H1 (cell line): ENCODE measurements around the gene RAB3IL1. TPM values are rescaled to one million over a fixed set of nuclear protein-coding genes. Genes with fewer than 3 reads are reported as not detected.

Source experiments
- CTCF ChIA-PET: fragments of 300-600 bp; sonication (Branson Sonifier 250); formaldehyde crosslinking; loops from one replicate; lab custom pipeline; 2021; ENCODE audit not compliant: partially characterized antibody; lab: Charles Lee
- POLR2A ChIA-PET: fragments of 300-600 bp; sonication (Branson Sonifier 250); formaldehyde crosslinking; loops from one replicate; lab custom pipeline; 2021; ENCODE audit warnings: inconsistent platforms; ENCODE audit not compliant: partially characterized antibody; lab: Charles Lee
- DNase-seq, 2 experiments: peaks; one replicate each; pipeline versions ENCODE4 v3.0.0 to v3.0.0-alpha.2; 2010 to 2022; ENCODE audit warnings: low spot score in 2 of 2, low read depth in 1 of 2, mixed read lengths in 1 of 2
- FAIRE-seq: peaks from 2 replicates; lab custom pipeline; 2011; peaks lifted over from hg19 to GRCh38; lab: Jason Lieb, UNC
- H2AFZ ChIP-seq: 2 replicates; pipeline ENCODE4 v1.8.1; 2012; ENCODE audit warnings: low read length, inconsistent platforms
- H2AK5ac ChIP-seq: 2 replicates; pipeline ENCODE4 v1.6.1; 2013; ENCODE audit warnings: low read depth, low read length
- H2BK120ac ChIP-seq: replicated peaks from 2 replicates; pipeline ENCODE3; 2013; ENCODE audit warnings: low read depth, low read length, inconsistent platforms
- H2BK12ac ChIP-seq: 2 replicates; pipeline ENCODE4 v1.6.1; 2013; ENCODE audit warnings: low read depth, low read length
- H2BK15ac ChIP-seq: 2 replicates; pipeline ENCODE4 v1.6.1; 2013; ENCODE audit warnings: low read length
- H2BK20ac ChIP-seq: 2 replicates; pipeline ENCODE4 v1.6.1; 2013; ENCODE audit warnings: low read length
- H2BK5ac ChIP-seq: 2 replicates; pipeline ENCODE4 v1.6.1; 2013; ENCODE audit warnings: low read depth, low read length
- H3K14ac ChIP-seq: 2 replicates; pipeline ENCODE4 v1.6.1; 2013; ENCODE audit warnings: inconsistent platforms; ENCODE audit not compliant: insufficient read length
- H3K18ac ChIP-seq: 2 replicates; pipeline ENCODE4 v1.6.1; 2013; ENCODE audit warnings: low read length; ENCODE audit errors: extremely low read depth
- H3K23ac ChIP-seq: 2 replicates; pipeline ENCODE4 v1.6.1; 2013; ENCODE audit warnings: inconsistent platforms; ENCODE audit not compliant: insufficient read length
- H3K23me2 ChIP-seq: 2 replicates; pipeline ENCODE4 v1.6.1; 2013; ENCODE audit warnings: low read depth, low read length
- H3K27ac ChIP-seq: 2 replicates; pipeline ENCODE4 v1.6.1; 2011; ENCODE audit warnings: low read depth, low read length, inconsistent platforms
- H3K27me3 ChIP-seq, 4 experiments: replicated peaks in 1 of 4; 1 replicate in 1 of 4; 2 replicates in 3 of 4; pipeline versions ENCODE4 v1.6.1 to v1.8.1; 2011 to 2013; ENCODE audit warnings: low read length in 3 of 4, mild to moderate bottlenecking in 3 of 4, inconsistent platforms in 2 of 4, mixed read lengths in 2 of 4, moderate library complexity in 1 of 4; ENCODE audit not compliant: control insufficient read depth in 3 of 4, insufficient read depth in 3 of 4; ENCODE audit errors: extremely low read depth in 1 of 4
- H3K36me3 ChIP-seq, 4 experiments: 2 replicates each; pipeline versions ENCODE4 v1.6.1 to v1.8.1; 2011 to 2013; ENCODE audit warnings: mild to moderate bottlenecking in 4 of 4, low read length in 3 of 4, moderate library complexity in 2 of 4, control low read depth in 1 of 4, inconsistent platforms in 1 of 4; ENCODE audit not compliant: insufficient read depth in 4 of 4, control insufficient read depth in 2 of 4
- H3K4ac ChIP-seq: replicated peaks from 2 replicates; pipeline ENCODE3; 2013; ENCODE audit warnings: low read length, low read depth, mixed read lengths, inconsistent platforms; ENCODE audit not compliant: insufficient read length
- H3K4me1 ChIP-seq, 4 experiments: replicated peaks in 1 of 4; 1 replicate in 1 of 4; 2 replicates in 3 of 4; pipeline versions ENCODE4 v1.6.1 to v1.8.1; 2011 to 2013; ENCODE audit warnings: low read length in 3 of 4, inconsistent platforms in 2 of 4, mixed read lengths in 1 of 4; ENCODE audit not compliant: insufficient read depth in 4 of 4, control insufficient read depth in 3 of 4
- H3K4me2 ChIP-seq, 2 experiments: 2 replicates each; pipeline versions ENCODE4 v1.6.1 to v1.8.1; 2011 to 2013; ENCODE audit warnings: low read depth in 2 of 2, low read length in 2 of 2, control low read depth in 1 of 2, inconsistent platforms in 1 of 2, mild to moderate bottlenecking in 1 of 2; ENCODE audit not compliant: insufficient read depth in 1 of 2
- H3K4me3 ChIP-seq, 4 experiments: fragments of 200-600, 300-600 bp in 1 of 4; sonication (generic), shearing (Covaris generic), sonication (Bioruptor Twin) in 1 of 4; 2 replicates each; pipeline versions ENCODE4 v1.5.1 to v1.8.1; 2011 to 2016; ENCODE audit warnings: low read length in 4 of 4, low read depth in 3 of 4, control low read depth in 2 of 4, inconsistent platforms in 2 of 4, mild to moderate bottlenecking in 2 of 4, mixed read lengths in 1 of 4, moderate library complexity in 1 of 4; ENCODE audit not compliant: insufficient read depth in 2 of 4; ENCODE audit errors: extremely low read depth in 1 of 4
- H3K56ac ChIP-seq: replicated peaks from 2 replicates; pipeline ENCODE3; 2013; ENCODE audit warnings: low read depth, mild to moderate bottlenecking, mixed read lengths, low read length, inconsistent platforms; ENCODE audit not compliant: insufficient read length
- H3K79me1 ChIP-seq: 2 replicates; pipeline ENCODE4 v1.6.1; 2013; ENCODE audit warnings: low read depth, low read length, control low read depth
- H3K79me2 ChIP-seq, 2 experiments: 2 replicates each; pipeline versions ENCODE4 v1.6.1 to v1.8.1; 2012 to 2013; ENCODE audit warnings: low read length in 2 of 2, mild to moderate bottlenecking in 2 of 2, inconsistent platforms in 1 of 2; ENCODE audit not compliant: insufficient read depth in 2 of 2, control insufficient read depth in 1 of 2
- H3K9ac ChIP-seq, 4 experiments: replicated peaks in 1 of 4; 1 replicate in 1 of 4; 2 replicates in 3 of 4; pipeline versions ENCODE4 v1.6.1 to v1.8.1; 2011 to 2013; ENCODE audit warnings: low read depth in 3 of 4, low read length in 3 of 4, control low read depth in 2 of 4, mild to moderate bottlenecking in 2 of 4, moderate library complexity in 2 of 4, inconsistent platforms in 1 of 4; ENCODE audit errors: extremely low read depth in 1 of 4
- H3K9me3 ChIP-seq, 2 experiments: 2 replicates each; pipeline versions ENCODE4 v1.6.1 to v1.8.1; 2012 to 2013; ENCODE audit warnings: mild to moderate bottlenecking in 2 of 2, moderate library complexity in 2 of 2, control low read depth in 1 of 2, inconsistent platforms in 1 of 2, low read depth in 1 of 2, low read length in 1 of 2, mixed read lengths in 1 of 2; ENCODE audit not compliant: insufficient read depth in 2 of 2
- H4K20me1 ChIP-seq, 2 experiments: replicated peaks in 1 of 2; 2 replicates each; pipeline versions ENCODE3 to v1.8.1; 2011 to 2013; ENCODE audit warnings: inconsistent platforms in 2 of 2, low read length in 2 of 2, mild to moderate bottlenecking in 1 of 2; ENCODE audit not compliant: insufficient read depth in 2 of 2, control insufficient read depth in 1 of 2
- H4K5ac ChIP-seq: 2 replicates; pipeline ENCODE4 v1.6.1; 2013; ENCODE audit warnings: low read length, low read depth, mixed read lengths, inconsistent platforms; ENCODE audit not compliant: insufficient read length
- H4K8ac ChIP-seq: 2 replicates; pipeline ENCODE4 v1.8.0; 2013; ENCODE audit warnings: mild to moderate bottlenecking, moderate library complexity, low read length, inconsistent platforms; ENCODE audit not compliant: insufficient read depth; ENCODE audit errors: extremely low read depth
- H4K91ac ChIP-seq: replicated peaks from 2 replicates; pipeline ENCODE3; 2013; ENCODE audit warnings: low read length, mixed read lengths, inconsistent platforms; ENCODE audit not compliant: insufficient read length
- EGR1 ChIP-seq: IDR thresholded peaks from 2 replicates; pipeline ENCODE4 v1.6.1; 2011; ENCODE audit warnings: low read depth, low read length, borderline replicate concordance
- SRF ChIP-seq: IDR thresholded peaks from 2 replicates; pipeline ENCODE4 v1.6.1; 2011; ENCODE audit warnings: mild to moderate bottlenecking, low read depth, low read length, moderate library complexity
- WGBS, 2 experiments: shearing (Covaris generic) in 1 of 2; methylation state at CpG; one replicate each; pipeline versions ENCODE4 v1.1.6 to v1.1.7; 2013 to 2015; ENCODE audit warnings: low lambda C conversion rate in 2 of 2, mixed read lengths in 2 of 2, inconsistent platforms in 1 of 2, low coverage in 1 of 2, missing lambda C conversion rate in 1 of 2; ENCODE audit not compliant: insufficient replicate concordance in 2 of 2, insufficient coverage in 1 of 2, insufficient read length in 1 of 2; ENCODE audit errors: extremely low coverage in 1 of 2, missing lambda C conversion rate in 1 of 2; 5-methylcytosine and 5-hydroxymethylcytosine counted together
- polyA plus RNA-seq, 7 experiments: library from polyadenylated mRNA; depleted of rRNA in 3 of 7; stranded (reverse) in 5 of 7; unstranded in 2 of 7; fragments of >200 nt in 5 of 7; fragments of 200-250 nt in 2 of 7; gene quantifications; 1 replicate in 5 of 7; 2 replicates in 1 of 7; 4 replicates in 1 of 7; pipeline versions ENCODE4 v1.2.1 to v1.2.3, GENCODE V29; 2011 to 2013; ENCODE audit warnings: missing spikeins in 2 of 7, mixed read lengths in 2 of 7
- total RNA-seq: library from RNA; stranded (reverse); fragmentation: NEBNext Ultra II Directional; extraction: Animal tissue kit (Norgen Biotek cat#: 25700); gene quantifications from 2 replicates; pipeline ENCODE4 v1.2.1, GENCODE V29; 2021
- TF ChIP-seq, protein P1 (sequence below), 3 experiments: IDR thresholded peaks; 1 replicate in 2 of 3; 2 replicates in 1 of 3; pipeline versions ENCODE4 v1.5.1 to v1.6.1; 2011; ENCODE audit warnings: low read length in 3 of 3, mild to moderate bottlenecking in 3 of 3, inconsistent platforms in 2 of 3, low read depth in 1 of 3, moderate library complexity in 1 of 3; ENCODE audit not compliant: insufficient read depth in 1 of 3; ENCODE audit errors: control extremely low read depth in 1 of 3

Gene RAB3IL1
- total and polyA plus RNA-seq, 2 of the 8 experiments (the other 6 are each of a cell fraction or from before 2014, with no cell fraction given), result 6.8 to 7.9 TPM

GRCh38 chr11:61959114-61959513 lies 41.7 kb upstream of the RAB3IL1 start:
- no peak overlapping the region for H2AK5ac ChIP-seq
- no peak overlapping the region for H3K14ac ChIP-seq
- H3K9ac ChIP-seq, result no peak overlapping the region; a peak in 1 of 7 replicates
- H3K56ac ChIP-seq, result no peak overlapping the region
- H4K5ac ChIP-seq, result no peak overlapping the region
- H2BK120ac ChIP-seq, result no peak overlapping the region
- no peak overlapping the region for H3K27ac ChIP-seq
- H3K79me2 ChIP-seq, result no peaks in the 10 kb centered on the region
- H2BK20ac ChIP-seq, result no peak overlapping the region
- no peak overlapping the region for H3K18ac ChIP-seq
- peaks cover 0 to 4% (median 3%) of the 10 kb centered on the region in 4 experiments; a peak in 5 of 7 replicates for H3K4me1 ChIP-seq
- no peak overlapping the region for H4K8ac ChIP-seq
- no peak overlapping the region for H3K4me2 ChIP-seq
- no peak overlapping the region for H3K4me3 ChIP-seq
- DNase-seq, result no peak
- no peak overlapping the region for H4K91ac ChIP-seq
- peaks cover 0 to 8% (median 2%) of the 10 kb centered on the region in 4 experiments; a peak in 4 of 7 replicates for H3K27me3 ChIP-seq
- H3K23ac ChIP-seq, result no peak overlapping the region
- H3K23me2 ChIP-seq, result peaks cover 2% of the 10 kb centered on the region; the same call in 1 of the 2 replicates
- 0 out of 2 replicates have a peak overlapping the region, but pooled peaks have one; percentile 2 for H2BK12ac ChIP-seq
- H3K79me1 ChIP-seq, result peaks cover 2% of the 10 kb centered on the region
- CTCF ChIA-PET, result interaction anchor here (1.7 to 6.0 kb wide), 5 partner anchors 13 to 149 kb away, joined by 3 to 38 read pairs (median 16); no protein-coding TSS in a partner anchor
- H2BK15ac ChIP-seq, result no peak overlapping the region
- no peak overlapping the region for H2AFZ ChIP-seq
- FAIRE-seq, result no peak
- no peak overlapping the region for H3K4ac ChIP-seq
- peaks cover 6 to 14% (median 12%) of the 10 kb centered on the region in 4 experiments; a peak in 6 of 8 replicates for H3K36me3 ChIP-seq
- H3K9me3 ChIP-seq, result no peaks in the 10 kb centered on the region
- H4K20me1 ChIP-seq, result peaks cover 0 to 4% of the 10 kb centered on the region in 2 experiments
- TF ChIP-seq, protein P1, sequence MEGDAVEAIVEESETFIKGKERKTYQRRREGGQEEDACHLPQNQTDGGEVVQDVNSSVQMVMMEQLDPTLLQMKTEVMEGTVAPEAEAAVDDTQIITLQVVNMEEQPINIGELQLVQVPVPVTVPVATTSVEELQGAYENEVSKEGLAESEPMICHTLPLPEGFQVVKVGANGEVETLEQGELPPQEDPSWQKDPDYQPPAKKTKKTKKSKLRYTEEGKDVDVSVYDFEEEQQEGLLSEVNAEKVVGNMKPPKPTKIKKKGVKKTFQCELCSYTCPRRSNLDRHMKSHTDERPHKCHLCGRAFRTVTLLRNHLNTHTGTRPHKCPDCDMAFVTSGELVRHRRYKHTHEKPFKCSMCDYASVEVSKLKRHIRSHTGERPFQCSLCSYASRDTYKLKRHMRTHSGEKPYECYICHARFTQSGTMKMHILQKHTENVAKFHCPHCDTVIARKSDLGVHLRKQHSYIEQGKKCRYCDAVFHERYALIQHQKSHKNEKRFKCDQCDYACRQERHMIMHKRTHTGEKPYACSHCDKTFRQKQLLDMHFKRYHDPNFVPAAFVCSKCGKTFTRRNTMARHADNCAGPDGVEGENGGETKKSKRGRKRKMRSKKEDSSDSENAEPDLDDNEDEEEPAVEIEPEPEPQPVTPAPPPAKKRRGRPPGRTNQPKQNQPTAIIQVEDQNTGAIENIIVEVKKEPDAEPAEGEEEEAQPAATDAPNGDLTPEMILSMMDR (IDR thresholded peaks at IDR 0.05; ENCODE audit: control extremely low read depth in 1 of 3, insufficient read depth in 1 of 3, low read depth in 1 of 3, low read length in 3 of 3), result peak in 1 of 3 experiments; percentile 1; a peak in 1 of 4 replicates
- TF ChIP-seq EGR1, result no peak
- TF ChIP-seq SRF, result no peak
- TF ChIP-seq, all 59 proteins: peak for 1
- POLR2A ChIA-PET, result interaction anchor here (1.2 to 25.7 kb wide), 4 partner anchors 1 to 89 kb away, joined by 3 to 458 read pairs (median 230); partner anchors contain the start of genes BEST1 and FTH1
- H2BK5ac ChIP-seq, result no peak overlapping the region
- 34% methylated on average over 2 of the region's 2 CpGs; no CpG with 5 or more reads in 1 of the 2 experiments for WGBS, 2 experiments
